Measurements from ENCODE around the gene ANO1. TPM values are rescaled to one million over a fixed set of nuclear protein-coding genes. Genes with fewer than 3 reads are reported as not detected.

The ANO1 gene
- polyA plus RNA-seq, 3 donors: not detected

- no peaks in the 10 kb centered on the region for H3K79me2 ChIP-seq (ENCODE audit: insufficient read depth, low read length)
- H3K9me3 ChIP-seq (replicated peaks in 1 of 2; ENCODE audit: control insufficient read depth in 1 of 2, insufficient read depth in 1 of 2, low read length in 2 of 2): no peaks in the 10 kb centered on the region
- H3K27ac Mint-ChIP-seq: no peak overlapping the region
- intact Hi-C loops (cut with micrococcal nuclease): no loop called here
- H3K4me1 ChIP-seq (ENCODE audit: control insufficient read depth in 1 of 2, insufficient read depth in 2 of 2, low read length in 2 of 2): no peaks in the 10 kb centered on the region
- H2AFZ ChIP-seq (ENCODE audit: insufficient read depth, low read depth, low read length, poor library complexity, severe bottlenecking): no peak overlapping the region
- no peaks in the 10 kb centered on the region for H3K4me1 Mint-ChIP-seq
- no peaks in the 10 kb centered on the region for H4K20me1 ChIP-seq (ENCODE audit: insufficient read depth, low read length)
- no peak overlapping the region for H3K9ac ChIP-seq (ENCODE audit: insufficient read depth, low read length, poor library complexity, severe bottlenecking)
- no peak overlapping the region for H3K4me3 Mint-ChIP-seq
- H3K27me3 Mint-ChIP-seq (ENCODE audit: low read depth in 3 of 3): peaks cover 12 to 19% (median 14%) of the 10 kb centered on the region in 3 donors
- TF ChIP-seq CTCF (IDR thresholded peaks at IDR 0.05): no peak
- H3K27me3 ChIP-seq (ENCODE audit: control insufficient read depth in 2 of 2, insufficient read depth in 2 of 2, low read length in 2 of 2): peaks cover 0 to 2% of the 10 kb centered on the region in 2 donors
- H3K4me3 ChIP-seq (replicated peaks in 1 of 3; ENCODE audit: low read depth in 2 of 3, low read length in 3 of 3): no peak overlapping the region
- H3K9me3 Mint-ChIP-seq: peaks cover 0 to 9% (median 2%) of the 10 kb centered on the region in 7 donors
- no peaks in the 10 kb centered on the region for H3K36me3 Mint-ChIP-seq
- no peaks in the 10 kb centered on the region for H3K36me3 ChIP-seq (replicated peaks in 1 of 2; ENCODE audit: control insufficient read depth in 1 of 2, insufficient read depth in 2 of 2, low read length in 2 of 2)
- DNase-seq: no peak
- WGBS (ENCODE audit: insufficient coverage): 67% methylated on average over 3 of the region's 12 CpGs
- H3K4me2 ChIP-seq (replicated peaks; ENCODE audit: extremely low read depth, low read length, poor library complexity, severe bottlenecking): no peak overlapping the region
- H3K27ac ChIP-seq (ENCODE audit: low read depth in 1 of 2, low read length in 2 of 2): no peak overlapping the region
Observed at GRCh38 chr11:70048279-70049024, 29.7 kb upstream of the ANO1 start.

- no peaks in the 10 kb centered on the region for H3K4me1 Mint-ChIP-seq
- WGBS (ENCODE audit: insufficient coverage): 87% methylated on average over 3 of the region's 5 CpGs
- no peaks in the 10 kb centered on the region for H3K36me3 Mint-ChIP-seq
- H3K9me3 Mint-ChIP-seq: peaks cover 0 to 8% (median 2%) of the 10 kb centered on the region in 7 donors
- Histone ChIP-seq H2AFZ (ENCODE audit: insufficient read depth, low read depth, low read length, poor library complexity, severe bottlenecking) (no peak overlapping the region), H3K4me1 (ENCODE audit: control insufficient read depth in 1 of 2, insufficient read depth in 2 of 2, low read length in 2 of 2) (no peaks in the 10 kb centered on the region), H3K4me2 (replicated peaks; ENCODE audit: extremely low read depth, low read length, poor library complexity, severe bottlenecking) (no peak overlapping the region), H3K9me3 (replicated peaks in 1 of 2; ENCODE audit: control insufficient read depth in 1 of 2, insufficient read depth in 1 of 2, low read length in 2 of 2) (no peaks in the 10 kb centered on the region), H4K20me1 (ENCODE audit: insufficient read depth, low read length) (no peaks in the 10 kb centered on the region), H3K9ac (ENCODE audit: insufficient read depth, low read length, poor library complexity, severe bottlenecking) (no peak overlapping the region), H3K27ac (ENCODE audit: low read depth in 1 of 2, low read length in 2 of 2) (no peak overlapping the region), H3K79me2 (ENCODE audit: insufficient read depth, low read length) (no peaks in the 10 kb centered on the region), H3K36me3 (replicated peaks in 1 of 2; ENCODE audit: control insufficient read depth in 1 of 2, insufficient read depth in 2 of 2, low read length in 2 of 2) (no peaks in the 10 kb centered on the region), H3K27me3 (ENCODE audit: control insufficient read depth in 2 of 2, insufficient read depth in 2 of 2, low read length in 2 of 2) (peaks cover 0 to 2% of the 10 kb centered on the region in 2 donors), H3K4me3 (replicated peaks in 1 of 3; ENCODE audit: low read depth in 2 of 3, low read length in 3 of 3) (no peak overlapping the region)
- no peak overlapping the region for H3K4me3 Mint-ChIP-seq
- no peak overlapping the region for H3K27ac Mint-ChIP-seq
- intact Hi-C loops (cut with micrococcal nuclease): no loop called here
- H3K27me3 Mint-ChIP-seq (ENCODE audit: low read depth in 3 of 3): peaks cover 12 to 21% (median 14%) of the 10 kb centered on the region in 3 donors
- no peak for TF ChIP-seq CTCF (IDR thresholded peaks at IDR 0.05)
- DNase-seq: no peak
Observed at GRCh38 chr11:70049045-70049444, 29.1 kb upstream of the ANO1 start.
